ENCODE data around the gene ZNF32. TPM values are rescaled to one million over a fixed set of nuclear protein-coding genes. Genes with fewer than 3 reads are reported as not detected.

ZNF32 gene
- total and polyA plus RNA-seq, 2 of the 8 experiments (the other 6 are each of a cell fraction or from before 2014, with no cell fraction given) = 17.2 to 22.5 TPM

GRCh38 chr10:43681220-43681619 lies 32.5 kb upstream of the ZNF32 start:
- POLR2A ChIA-PET (ENCODE audit: partially characterized antibody) = no interaction called here
- Histone ChIP-seq H2BK5ac (ENCODE audit: low read depth, low read length) (no peak overlapping the region), H2AFZ (ENCODE audit: low read length) (no peak overlapping the region), H3K36me3 (ENCODE audit: control insufficient read depth in 2 of 4, insufficient read depth in 4 of 4, low read length in 3 of 4) (no peaks in the 10 kb centered on the region), H4K8ac (ENCODE audit: extremely low read depth, insufficient read depth, low read length) (no peak overlapping the region), H3K27ac (ENCODE audit: low read depth, low read length) (no peak overlapping the region), H3K27me3 (replicated peaks in 1 of 4; ENCODE audit: control insufficient read depth in 3 of 4, extremely low read depth in 1 of 4, insufficient read depth in 3 of 4, low read length in 3 of 4) (no peaks in the 10 kb centered on the region; a peak in 1 of 7 replicates), H3K4me1 (replicated peaks in 1 of 4; ENCODE audit: control insufficient read depth in 3 of 4, insufficient read depth in 4 of 4, low read length in 3 of 4) (no peaks in the 10 kb centered on the region), H3K9me3 (ENCODE audit: insufficient read depth in 2 of 2, low read depth in 1 of 2, low read length in 1 of 2) (no peaks in the 10 kb centered on the region; a peak in 1 of 4 replicates), H3K79me2 (ENCODE audit: control insufficient read depth in 1 of 2, insufficient read depth in 2 of 2, low read length in 2 of 2) (no peaks in the 10 kb centered on the region), H3K4me2 (ENCODE audit: insufficient read depth in 1 of 2, low read depth in 2 of 2, low read length in 2 of 2) (no peak overlapping the region), H3K9ac (replicated peaks in 1 of 4; ENCODE audit: extremely low read depth in 1 of 4, low read depth in 3 of 4, low read length in 3 of 4) (no peak overlapping the region), H3K23ac (ENCODE audit: insufficient read length) (no peak overlapping the region), H2BK20ac (ENCODE audit: low read length) (no peak overlapping the region), H4K20me1 (replicated peaks in 1 of 2; ENCODE audit: control insufficient read depth in 1 of 2, insufficient read depth in 2 of 2, low read length in 2 of 2) (no peaks in the 10 kb centered on the region), H3K14ac (ENCODE audit: insufficient read length) (no peak overlapping the region), H3K56ac (replicated peaks; ENCODE audit: insufficient read length, low read depth, low read length) (no peak overlapping the region), H2BK12ac (ENCODE audit: low read depth, low read length) (no peak overlapping the region), H2BK120ac (replicated peaks; ENCODE audit: low read depth, low read length) (no peak overlapping the region), H2BK15ac (ENCODE audit: low read length) (no peak overlapping the region), H4K91ac (replicated peaks; ENCODE audit: insufficient read length, low read length) (no peak overlapping the region), H3K23me2 (ENCODE audit: low read depth, low read length) (no peaks in the 10 kb centered on the region), H3K79me1 (ENCODE audit: low read depth, low read length) (no peaks in the 10 kb centered on the region), H2AK5ac (ENCODE audit: low read depth, low read length) (no peak overlapping the region), H3K18ac (ENCODE audit: extremely low read depth, low read length) (no peak overlapping the region), H3K4me3 (ENCODE audit: extremely low read depth in 1 of 4, insufficient read depth in 2 of 4, low read depth in 3 of 4, low read length in 4 of 4) (no peak overlapping the region), H4K5ac (ENCODE audit: insufficient read length, low read depth, low read length) (no peak overlapping the region), H3K4ac (replicated peaks; ENCODE audit: insufficient read length, low read depth, low read length) (no peak overlapping the region)
- DNase-seq (ENCODE audit: low read depth in 1 of 2, low spot score in 2 of 2) (no peak), FAIRE-seq (no peak)
- WGBS, 2 experiments (ENCODE audit: extremely low coverage in 1 of 2, insufficient coverage in 1 of 2, insufficient read length in 1 of 2, insufficient replicate concordance in 2 of 2, low coverage in 1 of 2, low lambda C conversion rate in 2 of 2, missing lambda C conversion rate in 1 of 2) = 91% methylated on average over 7 of the region's 7 CpGs; no CpG with 5 or more reads in 1 of the 2 experiments
- no peak for TF ChIP-seq CREB1 (IDR thresholded peaks at IDR 0.05)
- no peak for TF ChIP-seq TCF12 (IDR thresholded peaks at IDR 0.05; ENCODE audit: low read depth, low read length)
- CTCF ChIA-PET (ENCODE audit: partially characterized antibody) = interaction anchor here (1.0 to 1.5 kb wide), 3 partner anchors 9 to 11 kb away, joined by 3 to 9 read pairs (median 3); no protein-coding TSS in a partner anchor
